ENCODE measurements around the gene CLDN8. TPM values are rescaled to one million over a fixed set of nuclear protein-coding genes. Genes with fewer than 3 reads are reported as not detected.

Gene CLDN8
- total RNA-seq, 1 donor from 2014 or later: not detected

DNA sequence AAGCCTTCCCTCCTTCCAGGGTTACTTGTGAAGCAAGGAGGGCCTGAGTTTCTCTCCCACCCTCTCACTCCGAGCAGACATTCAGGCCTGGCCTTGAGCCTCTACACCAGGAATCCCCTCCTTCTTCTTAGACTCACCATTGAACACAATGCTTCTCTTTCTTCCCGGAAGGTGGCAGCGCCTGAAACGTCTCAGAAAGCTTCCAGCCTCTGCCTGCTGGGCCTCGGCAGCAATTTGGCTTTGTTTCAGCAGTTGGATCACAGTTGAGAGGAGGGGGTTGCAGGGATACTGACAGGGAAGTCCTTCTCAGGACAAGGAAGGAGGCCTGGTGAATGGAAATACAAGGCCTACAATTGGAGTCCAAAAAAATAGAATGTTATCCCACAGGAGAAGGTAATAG, 6.3 kb downstream of the CLDN8 start:
- H3K36me3 Mint-ChIP-seq (ENCODE audit: low read depth): no peaks in the 10 kb centered on the region
- TF ChIP-seq, protein P1, sequence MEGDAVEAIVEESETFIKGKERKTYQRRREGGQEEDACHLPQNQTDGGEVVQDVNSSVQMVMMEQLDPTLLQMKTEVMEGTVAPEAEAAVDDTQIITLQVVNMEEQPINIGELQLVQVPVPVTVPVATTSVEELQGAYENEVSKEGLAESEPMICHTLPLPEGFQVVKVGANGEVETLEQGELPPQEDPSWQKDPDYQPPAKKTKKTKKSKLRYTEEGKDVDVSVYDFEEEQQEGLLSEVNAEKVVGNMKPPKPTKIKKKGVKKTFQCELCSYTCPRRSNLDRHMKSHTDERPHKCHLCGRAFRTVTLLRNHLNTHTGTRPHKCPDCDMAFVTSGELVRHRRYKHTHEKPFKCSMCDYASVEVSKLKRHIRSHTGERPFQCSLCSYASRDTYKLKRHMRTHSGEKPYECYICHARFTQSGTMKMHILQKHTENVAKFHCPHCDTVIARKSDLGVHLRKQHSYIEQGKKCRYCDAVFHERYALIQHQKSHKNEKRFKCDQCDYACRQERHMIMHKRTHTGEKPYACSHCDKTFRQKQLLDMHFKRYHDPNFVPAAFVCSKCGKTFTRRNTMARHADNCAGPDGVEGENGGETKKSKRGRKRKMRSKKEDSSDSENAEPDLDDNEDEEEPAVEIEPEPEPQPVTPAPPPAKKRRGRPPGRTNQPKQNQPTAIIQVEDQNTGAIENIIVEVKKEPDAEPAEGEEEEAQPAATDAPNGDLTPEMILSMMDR (IDR thresholded peaks at IDR 0.05): peak; percentile 60
- H3K4me1 Mint-ChIP-seq (ENCODE audit: low read depth): peaks cover 14% of the 10 kb centered on the region
- peaks cover 6% of the 10 kb centered on the region for H3K9me3 Mint-ChIP-seq (ENCODE audit: low read depth)
- H3K27me3 Mint-ChIP-seq (ENCODE audit: low read depth): no peaks in the 10 kb centered on the region
- H3K27ac Mint-ChIP-seq (ENCODE audit: unreplicated experiment): no peak overlapping the region
- no peak overlapping the region for H3K4me3 Mint-ChIP-seq (ENCODE audit: unreplicated experiment)
- no peak for DNase-seq (ENCODE audit: low spot score)

DNA sequence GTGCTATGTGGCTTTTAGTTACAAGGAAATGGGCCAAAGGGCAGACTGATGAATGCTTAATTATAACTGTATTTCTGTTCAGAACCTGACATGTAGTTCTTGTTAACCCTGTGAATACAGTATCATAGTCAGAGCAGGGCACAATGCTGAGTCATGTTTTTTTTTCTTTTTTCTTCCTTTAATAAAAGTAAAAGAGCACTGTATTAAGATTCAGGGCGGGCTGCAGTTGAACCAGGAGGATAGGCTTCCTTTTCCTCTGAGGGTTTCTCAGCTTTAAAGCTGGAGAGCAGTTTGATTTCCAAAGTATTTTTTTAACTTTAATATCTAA, 8.7 kb downstream of the CLDN8 start:
- peak overlapping the region; percentile 79 for H3K27ac Mint-ChIP-seq (ENCODE audit: unreplicated experiment)
- no peaks in the 10 kb centered on the region for H3K27me3 Mint-ChIP-seq (ENCODE audit: low read depth)
- H3K9me3 Mint-ChIP-seq (ENCODE audit: low read depth): peaks cover 6% of the 10 kb centered on the region
- peaks cover 14% of the 10 kb centered on the region for H3K4me1 Mint-ChIP-seq (ENCODE audit: low read depth)
- TF ChIP-seq, protein P1 (IDR thresholded peaks at IDR 0.05): no peak
- H3K4me3 Mint-ChIP-seq (ENCODE audit: unreplicated experiment): no peak overlapping the region
- no peak for DNase-seq (ENCODE audit: low spot score)
- H3K36me3 Mint-ChIP-seq (ENCODE audit: low read depth): no peaks in the 10 kb centered on the region

DNA sequence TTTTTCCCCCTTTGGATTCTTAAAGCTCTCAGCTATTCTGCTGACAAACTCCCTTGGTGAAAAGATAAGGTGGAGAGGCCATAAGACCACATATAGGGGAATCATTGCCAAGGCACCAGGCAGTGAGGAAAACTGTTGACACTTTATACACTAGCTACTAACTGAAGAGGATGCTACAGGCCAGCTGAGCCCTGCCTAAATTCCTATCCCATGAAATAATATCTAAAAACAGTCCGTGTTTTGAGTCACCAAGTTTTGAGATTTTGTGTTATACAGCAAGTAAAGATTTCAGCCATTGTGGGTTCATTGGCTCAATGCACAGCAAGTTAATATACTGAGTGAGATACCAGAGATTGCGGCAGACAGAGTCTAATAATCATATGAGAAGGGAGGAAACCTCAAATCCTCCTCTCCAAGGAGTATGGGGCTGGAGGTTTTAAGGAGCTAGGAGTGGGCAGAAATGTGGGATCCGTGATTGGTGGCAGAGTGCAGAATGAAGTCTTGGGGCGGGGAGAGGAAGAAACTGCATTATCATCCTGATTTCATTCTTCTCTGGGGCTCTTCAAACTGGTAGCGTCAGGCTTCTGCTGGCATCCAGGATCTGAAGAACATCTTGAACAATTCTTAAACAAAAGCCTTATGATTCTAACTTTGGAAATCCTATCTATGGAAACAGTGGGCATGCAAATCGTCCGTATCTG, 9.2 kb downstream of the CLDN8 start:
- Mint-ChIP-seq H3K9me3 (ENCODE audit: low read depth) (peaks cover 6% of the 10 kb centered on the region), H3K4me3 (ENCODE audit: unreplicated experiment) (no peak overlapping the region)
- no peak for DNase-seq (ENCODE audit: low spot score)

DNA sequence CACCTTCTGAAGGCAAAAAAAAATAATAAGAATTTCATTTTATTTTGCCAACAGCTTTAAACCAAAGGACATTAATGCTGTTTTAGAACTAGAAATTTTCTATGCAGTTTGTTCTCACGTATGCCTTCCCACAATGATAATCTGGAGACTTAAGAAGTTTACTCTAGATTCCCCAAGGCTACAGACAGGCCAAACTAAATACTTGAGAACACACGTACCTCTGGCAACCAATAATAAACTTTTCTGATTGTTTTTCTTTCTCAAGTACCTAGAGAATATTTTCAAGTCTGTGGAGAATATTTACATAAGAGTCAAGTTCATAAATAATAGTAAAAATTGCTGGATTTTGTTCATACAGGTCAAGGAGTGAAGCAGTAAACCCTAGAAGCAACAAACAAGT, 15.9 kb downstream of the CLDN8 start:
- DNase-seq (ENCODE audit: low spot score): no peak
- Mint-ChIP-seq H3K4me1 (ENCODE audit: low read depth) (peaks cover 3% of the 10 kb centered on the region), H3K27me3 (ENCODE audit: low read depth) (peaks cover 5% of the 10 kb centered on the region), H3K9me3 (ENCODE audit: low read depth) (peaks cover 11% of the 10 kb centered on the region), H3K36me3 (ENCODE audit: low read depth) (peaks cover 3% of the 10 kb centered on the region), H3K27ac (ENCODE audit: unreplicated experiment) (no peak overlapping the region), H3K4me3 (ENCODE audit: unreplicated experiment) (no peak overlapping the region)
- TF ChIP-seq, protein P1 (IDR thresholded peaks at IDR 0.05): no peak

More for the DNA sequence above, 9.2 kb downstream of the CLDN8 start:
- Mint-ChIP-seq H3K27me3 (ENCODE audit: low read depth) (no peaks in the 10 kb centered on the region), H3K27ac (ENCODE audit: unreplicated experiment) (peak overlapping the region; percentile 79), H3K36me3 (ENCODE audit: low read depth) (no peaks in the 10 kb centered on the region), H3K4me1 (ENCODE audit: low read depth) (peaks cover 14% of the 10 kb centered on the region)
- TF ChIP-seq, protein P1 (IDR thresholded peaks at IDR 0.05): no peak

DNA sequence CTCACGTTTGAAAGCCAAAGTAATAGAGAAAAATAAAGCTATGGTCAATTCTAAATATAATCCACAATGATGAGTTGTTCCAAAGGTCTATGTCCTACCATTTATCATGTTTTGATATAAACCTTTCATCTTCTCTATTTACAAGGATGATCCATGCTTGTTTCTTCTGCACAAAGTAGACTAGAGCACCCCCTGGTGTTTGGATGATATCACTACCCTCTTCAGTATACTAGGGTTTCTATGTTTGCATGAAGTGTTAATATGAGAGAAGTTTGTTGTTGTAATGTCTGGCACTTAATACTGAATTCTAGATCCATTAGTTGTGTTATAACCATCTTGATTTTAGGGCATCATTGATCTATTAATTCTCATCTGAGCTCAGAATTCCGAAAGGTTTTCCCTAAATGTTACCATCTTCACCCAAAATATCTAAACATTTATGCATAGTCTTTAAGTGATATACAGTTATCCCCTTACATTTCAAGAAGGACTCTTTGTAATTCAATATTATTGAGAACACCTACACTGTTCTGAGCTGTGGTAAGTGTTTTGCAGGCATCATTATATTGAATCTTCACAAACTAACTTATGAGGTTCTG, 21.1 kb downstream of the CLDN8 start:
- no peaks in the 10 kb centered on the region for H3K36me3 Mint-ChIP-seq (ENCODE audit: low read depth)
- H3K4me3 Mint-ChIP-seq (ENCODE audit: unreplicated experiment): no peak overlapping the region
- peaks cover 24% of the 10 kb centered on the region for H3K27me3 Mint-ChIP-seq (ENCODE audit: low read depth)
- no peak for DNase-seq (ENCODE audit: low spot score)
- H3K27ac Mint-ChIP-seq (ENCODE audit: unreplicated experiment): no peak overlapping the region
- H3K4me1 Mint-ChIP-seq (ENCODE audit: low read depth): no peaks in the 10 kb centered on the region
- TF ChIP-seq, protein P1 (IDR thresholded peaks at IDR 0.05): peak; percentile 84
- H3K9me3 Mint-ChIP-seq (ENCODE audit: low read depth): no peaks in the 10 kb centered on the region

Data from chondrocyte (in vitro differentiated cells).